ENCODE measurements around the gene TMC1. TPM values are rescaled to one million over a fixed set of nuclear protein-coding genes. Genes with fewer than 3 reads are reported as not detected.
"Not testable (repeated sequence)": the region's sequence is repeated elsewhere in the genome, so short reads cannot be mapped to it uniquely, and the experiment has no call there.

The TMC1 gene
- total RNA-seq, 4 donors from 2014 or later = 0.32 TPM; not detected in 3

DNA sequence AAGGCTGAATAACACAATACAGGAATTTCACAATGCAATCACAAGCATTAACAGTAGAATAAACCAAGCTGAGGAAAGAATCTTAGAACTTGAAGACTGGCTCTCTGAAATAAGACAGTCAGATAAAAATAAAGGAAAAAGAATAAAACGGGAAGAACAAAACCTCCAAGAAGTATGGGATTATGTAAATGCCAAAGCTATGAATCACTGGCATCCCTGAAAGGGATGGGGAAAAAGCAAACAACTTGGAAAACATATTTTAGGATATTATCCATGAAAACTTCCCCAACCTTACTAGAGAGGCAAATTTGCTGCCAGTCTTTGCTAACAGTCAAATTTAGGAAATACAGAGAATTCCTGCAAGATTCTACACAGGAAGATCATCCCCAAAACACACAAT lies 273.5 kb downstream of the TMC1 start:
- 59% methylated on average over 1 of the region's 1 CpG; no CpG with 5 or more reads in 1 of the 2 donors for WGBS, 2 donors (ENCODE audit: low coverage in 1 of 2)
- TF ChIP-seq CTCF (IDR thresholded peaks at IDR 0.05) = no peak
- TF ChIP-seq EP300 (IDR thresholded peaks at IDR 0.05; ENCODE audit: low read depth) = no peak
- no peak for TF ChIP-seq POLR2A (IDR thresholded peaks at IDR 0.05)
- TF ChIP-seq POLR2AphosphoS5 (IDR thresholded peaks at IDR 0.05) = no peak
- intact Hi-C loops (cut with DNase I; ENCODE audit: low total_unique reads) (no loop called here), in situ Hi-C loops (cut with MboI; ENCODE audit: low pct_ligation_motif_present in 1 of 4, low pct_unique_long_range_greater_than_20kb in 1 of 4, low sequenced_read_pairs in 3 of 4) (loop anchor here in 2 of 4 donors (25.0 kb wide), 2 partner anchors 108 to 733 kb away; partner anchors contain the start of gene C9orf57 (in 1 of the 2))
- Histone ChIP-seq H3K36me3 (no peaks in the 10 kb centered on the region), H3K27me3 (no peaks in the 10 kb centered on the region), H3K9me3 (peaks cover 0 to 6% of the 10 kb centered on the region in 2 donors), H3K4me1 (no peaks in the 10 kb centered on the region), H3K4me3 (no peak overlapping the region), H3K27ac (no peak overlapping the region)
- DNase-seq = no peak

GRCh38 chr9:72800328-72800994 lies 279.1 kb downstream of the TMC1 start:
- no peak overlapping the region for H3K27ac ChIP-seq
- intact Hi-C loops (cut with DNase I; ENCODE audit: low total_unique reads) (no loop called here), in situ Hi-C loops (cut with MboI; ENCODE audit: low pct_ligation_motif_present in 1 of 4, low pct_unique_long_range_greater_than_20kb in 1 of 4, low sequenced_read_pairs in 3 of 4) (loop anchor here in 2 of 4 donors (25.0 kb wide), 3 partner anchors 188 to 763 kb away; no protein-coding TSS in a partner anchor)
- no peaks in the 10 kb centered on the region for H3K4me1 ChIP-seq
- DNase-seq = no peak
- H3K27me3 ChIP-seq = no peaks in the 10 kb centered on the region
- H3K36me3 ChIP-seq = no peaks in the 10 kb centered on the region
- H3K4me3 ChIP-seq = no peak overlapping the region
- H3K9me3 ChIP-seq = peaks cover 0 to 6% of the 10 kb centered on the region in 2 donors
- WGBS, 2 donors (ENCODE audit: low coverage in 1 of 2) = 79 to 84% methylated on average over 5 of the region's 5 CpGs
- no peak for TF ChIP-seq POLR2AphosphoS5 (IDR thresholded peaks at IDR 0.05)
- no peak for TF ChIP-seq CTCF (IDR thresholded peaks at IDR 0.05)
- no peak for TF ChIP-seq POLR2A (IDR thresholded peaks at IDR 0.05)
- TF ChIP-seq EP300 (IDR thresholded peaks at IDR 0.05; ENCODE audit: low read depth) = no peak

GRCh38 chr9:72805238-72805637 lies 283.8 kb downstream of the TMC1 start:
- in situ Hi-C loops (cut with MboI; ENCODE audit: low pct_ligation_motif_present in 1 of 4, low pct_unique_long_range_greater_than_20kb in 1 of 4, low sequenced_read_pairs in 3 of 4) (loop anchor here in 2 of 4 donors (25.0 kb wide), 3 partner anchors 193 to 768 kb away; no protein-coding TSS in a partner anchor), intact Hi-C loops (cut with DNase I; ENCODE audit: low total_unique reads) (no loop called here)
- no peak for DNase-seq
- Histone ChIP-seq H3K27me3 (no peaks in the 10 kb centered on the region), H3K27ac (no peak overlapping the region), H3K4me3 (no peak overlapping the region), H3K4me1 (no peaks in the 10 kb centered on the region), H3K9me3 (no peaks in the 10 kb centered on the region), H3K36me3 (no peaks in the 10 kb centered on the region)
- 74% methylated on average over 1 of the region's 1 CpG; no CpG with 5 or more reads in 1 of the 2 donors for WGBS, 2 donors (ENCODE audit: low coverage in 1 of 2)
- TF ChIP-seq CTCF (IDR thresholded peaks at IDR 0.05) (no peak), POLR2AphosphoS5 (IDR thresholded peaks at IDR 0.05) (no peak), POLR2A (IDR thresholded peaks at IDR 0.05) (no peak), EP300 (IDR thresholded peaks at IDR 0.05; ENCODE audit: low read depth) (no peak)

GRCh38 chr9:72806313-72806809 lies 285.0 kb downstream of the TMC1 start:
- H3K9me3 ChIP-seq; H3K4me1 ChIP-seq; H3K27ac ChIP-seq; H3K27me3 ChIP-seq; DNase-seq; H3K36me3 ChIP-seq; intact Hi-C loops (cut with DNase I; ENCODE audit: low total_unique reads); H3K4me3 ChIP-seq: not testable (repeated sequence)
- in situ Hi-C loops (cut with MboI; ENCODE audit: low pct_ligation_motif_present in 1 of 4, low pct_unique_long_range_greater_than_20kb in 1 of 4, low sequenced_read_pairs in 3 of 4) = loop anchor here in 2 of 4 donors (25.0 kb wide), 3 partner anchors 194 to 769 kb away; no protein-coding TSS in a partner anchor
- no CpG with 5 or more reads among the region's 35 CpGs for whole genome bisulfite sequencing, 2 donors (ENCODE audit: low coverage in 1 of 2)

Data from transverse colon (tissue), 4 donors.